Measurements from ENCODE around the gene SLC25A23.

The SLC25A23 gene

GRCh38 chr19:6417713-6418561 is 41.7 kb downstream of the SLC25A23 start:
- DNase-seq = no peak
- TF ChIP-seq GATA1 (IDR thresholded peaks at IDR 0.05; ENCODE audit: low read depth, low read length) (no peak), POLR2A (IDR thresholded peaks at IDR 0.05; ENCODE audit: low read length) (no peak)

GRCh38 chr19:6416658-6417405 is 42.8 kb downstream of the SLC25A23 start:
- no peak for TF ChIP-seq GATA1 (IDR thresholded peaks at IDR 0.05; ENCODE audit: low read depth, low read length)
- no peak for TF ChIP-seq POLR2A (IDR thresholded peaks at IDR 0.05; ENCODE audit: low read length)
- DNase-seq = no peak

GRCh38 chr19:6415591-6416190 is 43.9 kb downstream of the SLC25A23 start:
- DNase-seq = no peak
- TF ChIP-seq POLR2A (IDR thresholded peaks at IDR 0.05; ENCODE audit: low read length) = no peak
- TF ChIP-seq GATA1 (IDR thresholded peaks at IDR 0.05; ENCODE audit: low read depth, low read length) = no peak

- DNase-seq = no peak
- no peak for TF ChIP-seq POLR2A (IDR thresholded peaks at IDR 0.05; ENCODE audit: low read length)
- TF ChIP-seq GATA1 (IDR thresholded peaks at IDR 0.05; ENCODE audit: low read depth, low read length) = no peak
These were observed 44.6 kb downstream of the SLC25A23 start for GRCh38 chr19:6414793-6415590.

- TF ChIP-seq POLR2A (IDR thresholded peaks at IDR 0.05; ENCODE audit: low read length) (no peak), GATA1 (IDR thresholded peaks at IDR 0.05; ENCODE audit: low read depth, low read length) (no peak)
These were observed 45.6 kb downstream of the SLC25A23 start for GRCh38 chr19:6413721-6414643.

GRCh38 chr19:6413291-6413690 is 46.3 kb downstream of the SLC25A23 start:
- DNase-seq = no peak
- TF ChIP-seq GATA1 (IDR thresholded peaks at IDR 0.05; ENCODE audit: low read depth, low read length) (no peak), POLR2A (IDR thresholded peaks at IDR 0.05; ENCODE audit: low read length) (no peak)

More at GRCh38 chr19:6413721-6414643, 45.6 kb downstream of the SLC25A23 start:
- no peak for DNase-seq

GRCh38 chr19:6412447-6413091 is 47.0 kb downstream of the SLC25A23 start:
- TF ChIP-seq POLR2A (IDR thresholded peaks at IDR 0.05; ENCODE audit: low read length) (no peak), GATA1 (IDR thresholded peaks at IDR 0.05; ENCODE audit: low read depth, low read length) (no peak)
- DNase-seq = peak in 1 of 2 experiments; percentile 52

GRCh38 chr19:6412061-6412446 is 47.5 kb downstream of the SLC25A23 start:
- DNase-seq = no peak
- no peak for TF ChIP-seq POLR2A (IDR thresholded peaks at IDR 0.05; ENCODE audit: low read length)
- TF ChIP-seq GATA1 (IDR thresholded peaks at IDR 0.05; ENCODE audit: low read depth, low read length) = no peak

GRCh38 chr19:6409346-6409745 is 50.2 kb downstream of the SLC25A23 start:
- no peak for TF ChIP-seq GATA1 (IDR thresholded peaks at IDR 0.05; ENCODE audit: low read depth, low read length)
- no peak for TF ChIP-seq POLR2A (IDR thresholded peaks at IDR 0.05; ENCODE audit: low read length)
- DNase-seq = no peak

- DNase-seq = no peak
These were observed 53.2 kb downstream of the SLC25A23 start for GRCh38 chr19:6406401-6406800.

GRCh38 chr19:6402837-6403608 is 56.6 kb downstream of the SLC25A23 start:
- no peak for DNase-seq
- TF ChIP-seq GATA1 (IDR thresholded peaks at IDR 0.05; ENCODE audit: low read depth, low read length) (no peak), POLR2A (IDR thresholded peaks at IDR 0.05; ENCODE audit: low read length) (no peak)

More at GRCh38 chr19:6406401-6406800, 53.2 kb downstream of the SLC25A23 start:
- no peak for TF ChIP-seq GATA1 (IDR thresholded peaks at IDR 0.05; ENCODE audit: low read depth, low read length)
